IPS DF 6.9 (cell line): ENCODE data around the gene MRPS34.

Experiments
- DNase-seq: peaks from one replicate; pipeline ENCODE4 v3.0.0-alpha.2; 2013; ENCODE audit warnings: low read depth, low spot score
- H3K27ac ChIP-seq: one replicate; pipeline ENCODE4 v1.5.1; 2013; ENCODE audit warnings: low read length, control low read depth
- H3K27me3 ChIP-seq: 2 replicates; pipeline ENCODE4 v1.6.1; 2013; ENCODE audit warnings: mild to moderate bottlenecking, low read length; ENCODE audit not compliant: control insufficient read depth, insufficient read depth
- H3K36me3 ChIP-seq: 2 replicates; pipeline ENCODE4 v1.6.1; 2013; ENCODE audit warnings: low read length; ENCODE audit not compliant: control insufficient read depth, insufficient read depth
- H3K4me1 ChIP-seq: 2 replicates; pipeline ENCODE4 v1.6.1; 2013; ENCODE audit warnings: low read length; ENCODE audit not compliant: control insufficient read depth, insufficient read depth
- H3K4me3 ChIP-seq: 2 replicates; pipeline ENCODE4 v1.5.1; 2013; ENCODE audit warnings: mild to moderate bottlenecking, low read length
- H3K9me3 ChIP-seq: 2 replicates; pipeline ENCODE4 v1.6.1; 2013; ENCODE audit warnings: low read length, inconsistent platforms; ENCODE audit not compliant: control insufficient read depth, insufficient read depth
- WGBS: extraction: QIAGEN DNeasy Blood & Tissue Kit; methylation state at CpG from one replicate; pipeline ENCODE4 v1.1.7; 2013; ENCODE audit warnings: mixed read lengths, missing lambda C conversion rate; ENCODE audit not compliant: insufficient read length, insufficient coverage; 5-methylcytosine and 5-hydroxymethylcytosine counted together

MRPS34 gene

DNA sequence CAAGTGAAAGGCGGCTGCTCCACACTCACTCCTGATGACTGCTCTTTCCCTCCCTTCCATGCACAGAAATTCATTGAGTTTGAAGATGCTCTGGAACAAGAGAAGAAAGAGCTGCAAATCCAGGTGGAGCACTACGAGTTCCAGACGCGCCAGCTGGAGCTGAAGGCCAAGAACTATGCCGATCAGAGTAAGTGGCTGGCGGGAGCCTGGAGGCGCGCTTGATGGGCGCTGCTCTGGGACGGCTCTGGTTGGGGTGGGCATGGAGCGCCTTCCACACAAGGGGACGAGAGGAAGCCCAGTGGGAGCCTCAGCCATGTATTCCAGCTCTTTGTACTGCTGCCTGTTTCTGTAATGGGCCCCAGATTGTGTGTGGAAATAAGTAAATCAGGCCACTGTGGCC, 48.4 kb downstream of the MRPS34 start:
- WGBS, result no CpG with 5 or more reads among the region's 12 CpGs
- H3K4me1 ChIP-seq, result no peaks in the 10 kb centered on the region
- H3K27me3 ChIP-seq, result no peaks in the 10 kb centered on the region
- H3K36me3 ChIP-seq, result peaks cover 5% of the 10 kb centered on the region; the same call in 1 of the 2 replicates
- no peaks in the 10 kb centered on the region for H3K9me3 ChIP-seq
- no peak overlapping the region for H3K27ac ChIP-seq
- DNase-seq, result no peak
- H3K4me3 ChIP-seq, result no peak overlapping the region

DNA sequence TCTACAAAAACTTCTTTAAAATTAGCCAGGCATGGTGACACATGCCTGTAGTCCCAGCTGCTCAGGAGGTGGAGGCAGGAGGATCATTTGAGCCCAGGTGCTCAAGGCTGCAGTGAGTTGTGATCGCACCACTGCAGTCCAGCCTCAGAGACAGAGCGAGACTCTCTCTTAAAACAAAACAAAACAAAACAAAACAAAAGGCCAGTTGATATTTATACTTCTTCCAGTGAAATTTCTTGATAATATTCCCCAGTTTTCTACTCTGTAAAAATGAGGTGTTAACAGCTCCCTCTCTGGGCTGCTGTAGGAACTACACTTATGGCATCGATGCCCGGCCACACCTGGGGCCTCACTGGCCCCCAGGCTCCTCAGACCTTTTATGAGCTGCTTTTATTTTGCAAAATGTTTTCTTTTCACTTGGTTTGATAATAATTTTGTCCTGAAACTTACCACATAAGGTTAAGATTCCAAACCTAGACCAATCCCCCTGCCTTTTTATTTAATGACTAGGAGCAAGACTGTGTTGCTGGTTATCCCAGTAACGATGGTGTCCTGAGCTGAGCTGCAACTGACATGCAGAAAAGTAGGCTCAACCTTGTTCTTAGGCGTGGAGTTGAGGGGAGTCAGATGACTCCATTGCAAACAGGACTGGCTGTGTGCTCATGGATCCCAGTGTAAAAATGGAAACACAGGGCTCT, 49.3 kb downstream of the MRPS34 start:
- no peaks in the 10 kb centered on the region for H3K9me3 ChIP-seq
- no CpG with 5 or more reads among the region's 6 CpGs for WGBS
- H3K4me3 ChIP-seq, result no peak overlapping the region
- no peak for DNase-seq
- H3K36me3 ChIP-seq, result 0 out of 2 replicates have a peak, but pooled peaks cover 2% of the 10 kb centered on the region
- no peaks in the 10 kb centered on the region for H3K27me3 ChIP-seq
- H3K27ac ChIP-seq, result no peak overlapping the region
- no peaks in the 10 kb centered on the region for H3K4me1 ChIP-seq
